ENCODE results near the gene CHRM1.

DNA sequence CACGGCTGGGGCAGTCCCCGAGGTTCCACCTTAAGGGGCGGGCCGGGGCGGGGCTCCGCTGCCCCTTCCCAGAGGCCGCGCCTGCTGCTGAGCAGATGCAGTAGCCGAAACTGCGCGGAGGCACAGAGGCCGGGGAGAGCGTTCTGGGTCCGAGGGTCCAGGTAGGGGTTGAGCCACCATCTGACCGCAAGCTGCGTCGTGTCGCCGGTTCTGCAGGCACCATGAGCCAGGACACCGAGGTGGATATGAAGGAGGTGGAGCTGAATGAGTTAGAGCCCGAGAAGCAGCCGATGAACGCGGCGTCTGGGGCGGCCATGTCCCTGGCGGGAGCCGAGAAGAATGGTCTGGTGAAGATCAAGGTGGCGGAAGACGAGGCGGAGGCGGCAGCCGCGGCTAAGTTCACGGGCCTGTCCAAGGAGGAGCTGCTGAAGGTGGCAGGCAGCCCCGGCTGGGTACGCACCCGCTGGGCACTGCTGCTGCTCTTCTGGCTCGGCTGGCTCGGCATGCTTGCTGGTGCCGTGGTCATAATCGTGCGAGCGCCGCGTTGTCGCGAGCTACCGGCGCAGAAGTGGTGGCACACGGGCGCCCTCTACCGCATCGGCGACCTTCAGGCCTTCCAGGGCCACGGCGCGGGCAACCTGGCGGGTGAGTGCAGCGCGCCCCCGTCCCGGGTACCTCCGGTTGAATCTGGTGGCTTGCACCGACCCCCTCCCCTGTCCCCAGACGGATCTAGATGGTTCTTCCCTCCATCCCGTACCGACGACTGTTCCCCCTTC is 40.2 kb downstream of the CHRM1 start, which contains the start of gene SLC3A2:
- TF ChIP-seq, protein P1, sequence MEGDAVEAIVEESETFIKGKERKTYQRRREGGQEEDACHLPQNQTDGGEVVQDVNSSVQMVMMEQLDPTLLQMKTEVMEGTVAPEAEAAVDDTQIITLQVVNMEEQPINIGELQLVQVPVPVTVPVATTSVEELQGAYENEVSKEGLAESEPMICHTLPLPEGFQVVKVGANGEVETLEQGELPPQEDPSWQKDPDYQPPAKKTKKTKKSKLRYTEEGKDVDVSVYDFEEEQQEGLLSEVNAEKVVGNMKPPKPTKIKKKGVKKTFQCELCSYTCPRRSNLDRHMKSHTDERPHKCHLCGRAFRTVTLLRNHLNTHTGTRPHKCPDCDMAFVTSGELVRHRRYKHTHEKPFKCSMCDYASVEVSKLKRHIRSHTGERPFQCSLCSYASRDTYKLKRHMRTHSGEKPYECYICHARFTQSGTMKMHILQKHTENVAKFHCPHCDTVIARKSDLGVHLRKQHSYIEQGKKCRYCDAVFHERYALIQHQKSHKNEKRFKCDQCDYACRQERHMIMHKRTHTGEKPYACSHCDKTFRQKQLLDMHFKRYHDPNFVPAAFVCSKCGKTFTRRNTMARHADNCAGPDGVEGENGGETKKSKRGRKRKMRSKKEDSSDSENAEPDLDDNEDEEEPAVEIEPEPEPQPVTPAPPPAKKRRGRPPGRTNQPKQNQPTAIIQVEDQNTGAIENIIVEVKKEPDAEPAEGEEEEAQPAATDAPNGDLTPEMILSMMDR (IDR thresholded peaks at IDR 0.05), result peak; percentile 56 to 89 (median 80)
- TF ChIP-seq POLR2A (IDR thresholded peaks at IDR 0.05), result peak; percentile 98 to 99 (median 99)
